Stimulated activated CD8-positive, alpha-beta memory T cell treated with anti-CD3 and anti-CD28 coated beads, Interleukin-12 subunit alpha, Interleukin-12 subunit beta, amount 100 ng/mL, for 1 hour (primary cell): ENCODE results near the gene GNA14.
"Not testable (repeated sequence)": the region's sequence is repeated elsewhere in the genome, so short reads cannot be mapped to it uniquely, and the experiment has no call there.

Source experiments
- DNase-seq: peaks from one replicate; pipeline ENCODE4 v3.0.0-alpha.2; 2020; ENCODE audit warnings: low read depth

Gene GNA14

DNA sequence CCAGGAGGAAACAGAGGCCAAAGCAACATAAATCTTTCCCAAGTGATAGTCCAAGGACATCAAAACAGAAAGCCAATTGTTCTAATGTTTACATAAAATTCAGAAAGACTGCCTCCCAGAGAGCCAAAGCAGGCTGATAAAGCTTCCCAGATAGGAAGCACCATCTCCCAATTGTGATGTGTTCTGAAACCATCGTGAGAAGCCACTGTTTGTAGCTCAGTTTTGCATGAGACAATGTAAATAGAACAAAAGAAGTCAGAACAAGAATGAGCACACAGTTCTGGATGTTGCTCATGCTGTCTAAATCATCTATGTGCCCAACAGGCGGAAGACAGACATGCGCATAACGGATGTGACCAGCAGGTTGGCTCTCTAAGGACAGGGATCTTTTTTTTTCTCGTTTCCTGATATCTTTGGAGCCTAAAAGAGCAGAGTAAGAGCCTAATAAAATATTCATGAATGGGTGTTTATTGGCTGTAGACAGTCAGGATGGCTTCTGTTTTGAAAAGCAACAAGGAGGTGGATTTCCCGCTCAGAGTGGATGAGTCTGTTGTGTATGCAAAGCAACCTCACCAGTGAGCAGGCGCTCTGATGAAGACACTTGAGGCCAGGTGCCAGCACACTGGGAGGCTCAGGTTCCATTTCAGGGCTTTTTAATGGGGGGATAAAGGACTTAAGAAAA, 113.6 kb downstream of the GNA14 start:
- DNase-seq: no peak

DNA sequence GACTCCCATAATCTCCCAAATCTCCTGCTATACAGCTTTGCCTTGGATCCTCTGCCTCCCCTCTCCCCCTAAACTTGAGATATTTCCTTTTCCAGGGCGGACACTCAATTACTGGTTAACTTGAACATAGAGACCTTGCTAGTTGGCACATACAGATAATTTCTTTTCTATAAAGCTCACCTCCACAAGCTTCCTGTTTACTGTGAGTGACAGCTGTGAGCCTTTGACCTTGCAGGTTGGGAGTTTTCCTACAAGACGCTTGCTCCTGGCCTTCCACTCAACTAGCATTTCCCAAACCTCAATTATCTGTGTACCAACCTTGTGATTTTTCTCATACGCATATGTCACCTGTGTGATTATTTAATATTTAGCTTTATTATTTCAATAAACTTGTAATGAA, 114.5 kb downstream of the GNA14 start:
- no peak for DNase-seq

DNA sequence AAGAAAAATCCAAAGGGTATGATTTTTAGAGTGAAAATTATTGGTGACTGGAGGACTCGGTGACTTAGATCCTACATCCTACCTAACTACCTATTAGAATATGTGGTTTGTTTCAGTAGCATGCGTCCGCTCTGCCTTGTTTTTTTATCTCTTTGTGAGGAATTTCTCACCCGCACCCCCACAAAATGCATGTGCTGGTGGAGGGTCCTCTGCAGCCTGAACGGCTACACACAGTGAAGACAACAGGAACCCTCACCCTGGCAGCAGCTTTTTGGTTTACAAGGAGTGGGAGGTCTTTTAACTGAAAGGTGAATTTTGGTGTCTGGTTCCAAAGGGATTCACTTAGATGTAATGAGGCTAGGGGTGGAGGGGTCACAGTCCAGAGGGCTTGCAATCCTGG, 115.5 kb downstream of the GNA14 start:
- DNase-seq: no peak

DNA sequence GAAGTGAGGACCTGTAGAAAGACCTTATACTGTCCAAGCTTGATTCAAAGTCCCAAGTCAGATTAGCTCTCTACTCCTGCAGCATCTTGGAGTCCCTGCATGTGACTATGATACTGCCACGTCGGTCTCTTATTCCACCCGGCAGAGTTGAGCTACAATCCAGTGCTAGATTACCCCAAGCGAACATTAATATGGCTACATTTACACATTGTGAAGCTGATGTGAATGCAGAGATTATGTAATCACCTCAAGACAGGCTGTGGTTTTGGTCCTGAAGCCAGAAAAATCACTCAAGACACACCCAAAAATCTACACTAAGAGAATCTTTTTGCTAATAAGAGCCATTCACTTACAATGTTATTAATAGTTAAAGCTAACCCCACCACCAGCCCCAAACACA, 116.7 kb downstream of the GNA14 start:
- no peak for DNase-seq

DNA sequence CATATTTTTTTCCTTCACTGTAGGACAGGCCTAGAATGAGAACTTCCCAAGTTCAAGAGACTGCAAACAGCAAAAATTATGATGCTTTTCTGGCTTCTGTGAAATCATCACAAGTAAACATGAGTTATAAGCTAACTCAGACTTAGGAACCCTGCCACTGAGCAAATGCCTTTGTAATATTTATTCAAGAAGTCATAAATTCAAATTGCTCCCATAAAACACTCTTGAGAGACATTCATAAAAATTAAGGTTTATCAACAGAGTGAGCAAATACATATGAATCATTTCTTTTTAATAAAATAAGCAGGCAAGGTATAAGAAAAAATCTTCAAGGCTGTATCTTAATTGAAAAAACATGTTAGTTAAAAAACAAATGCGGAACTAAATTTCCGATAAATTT, 124.2 kb downstream of the GNA14 start:
- no peak for DNase-seq

DNA sequence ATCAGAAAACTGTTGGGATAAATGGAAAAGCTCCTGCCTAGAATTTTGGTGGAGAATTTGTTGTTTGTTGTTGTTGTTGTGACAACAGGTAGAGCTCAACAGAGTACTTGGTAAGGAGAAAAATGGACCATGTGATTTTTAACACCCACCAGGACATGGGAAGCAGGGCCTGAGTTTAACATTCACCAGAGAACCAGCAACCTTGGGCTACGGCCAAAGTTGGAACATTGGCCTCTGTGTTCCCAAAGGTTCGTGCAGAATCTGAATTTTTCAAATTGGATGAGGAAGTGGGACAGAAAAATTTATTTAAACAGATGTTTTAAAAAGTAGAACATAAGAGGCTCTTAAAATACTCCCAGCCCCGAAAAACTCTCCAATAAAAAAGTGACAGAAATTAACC, 127.0 kb downstream of the GNA14 start:
- no peak for DNase-seq

DNA sequence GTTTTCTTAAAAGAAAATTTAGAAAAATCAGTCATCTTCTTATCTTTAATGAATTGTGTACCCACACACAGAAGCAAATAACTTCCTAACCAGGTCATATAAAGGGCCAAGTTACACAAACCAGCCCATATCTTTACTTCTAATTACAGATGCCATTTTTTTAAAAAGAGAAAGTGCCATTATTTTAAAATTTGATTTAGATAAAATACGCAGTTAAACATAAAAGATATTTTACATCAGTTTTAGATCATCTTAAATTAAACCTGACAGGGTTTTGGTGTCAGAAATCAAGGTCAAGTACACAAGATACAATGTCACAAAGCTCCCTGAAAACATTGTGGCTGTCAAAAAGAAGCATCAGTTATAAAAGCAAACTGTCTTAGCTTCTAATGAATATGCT, 129.4 kb downstream of the GNA14 start:
- no peak for DNase-seq

DNA sequence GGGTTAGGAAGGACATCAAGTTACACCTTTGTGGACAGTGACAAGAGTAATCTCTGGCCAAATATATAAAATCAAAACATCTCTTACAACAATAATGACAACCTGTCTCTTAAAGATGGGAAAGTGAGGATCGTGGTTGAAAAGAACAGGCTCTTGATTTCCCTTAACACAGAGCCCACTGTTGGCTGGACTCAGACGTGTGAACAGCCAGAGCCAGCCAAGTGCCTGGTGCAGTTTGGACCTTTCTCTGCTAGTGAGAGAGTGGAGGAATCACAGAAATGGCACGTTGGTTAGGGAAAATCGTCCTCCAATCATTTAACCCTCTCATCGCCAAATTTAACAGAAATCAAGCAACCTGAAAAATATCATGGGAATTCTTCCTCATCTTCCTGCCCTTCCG, 131.3 kb downstream of the GNA14 start:
- no peak for DNase-seq

DNA sequence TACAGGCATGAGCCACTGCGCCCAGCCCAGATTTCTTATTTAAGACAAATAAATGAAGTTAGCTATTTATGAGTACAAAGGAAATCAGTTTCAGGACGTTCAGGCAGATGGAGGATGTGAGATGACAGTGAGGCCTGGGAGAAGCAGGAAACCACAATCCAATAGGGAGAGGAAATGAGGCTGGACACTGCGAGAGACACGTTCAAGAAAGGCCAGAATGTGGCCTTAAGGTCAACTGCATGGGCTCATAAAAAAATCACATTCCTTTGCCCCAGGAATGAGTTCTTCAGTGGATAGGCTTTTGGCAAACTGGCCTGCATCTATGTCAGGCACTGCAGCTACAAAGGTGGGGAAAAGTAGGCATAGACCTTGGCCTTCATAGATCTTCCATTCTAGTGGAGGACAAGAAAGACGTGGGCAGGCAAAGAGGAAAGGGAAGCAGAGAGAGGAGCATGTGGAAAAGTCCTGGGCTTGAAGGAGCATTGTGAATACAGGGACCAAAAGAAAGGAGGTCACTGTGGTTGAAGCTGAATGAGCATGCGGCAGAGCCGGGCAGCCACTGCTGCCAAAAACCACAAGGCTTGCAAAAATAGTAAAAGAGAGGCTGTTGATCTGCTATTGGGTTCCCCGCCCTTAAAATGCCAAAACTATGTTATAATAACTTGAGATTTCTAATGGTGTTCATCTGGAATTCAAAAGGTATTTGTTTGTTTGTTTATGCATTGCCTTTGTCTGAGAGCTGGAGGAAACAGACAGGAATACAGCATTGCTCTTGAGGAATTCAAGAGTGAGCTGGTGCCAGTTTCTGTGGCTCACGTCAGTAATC, 133.0 kb downstream of the GNA14 start:
- no peak for DNase-seq

DNA sequence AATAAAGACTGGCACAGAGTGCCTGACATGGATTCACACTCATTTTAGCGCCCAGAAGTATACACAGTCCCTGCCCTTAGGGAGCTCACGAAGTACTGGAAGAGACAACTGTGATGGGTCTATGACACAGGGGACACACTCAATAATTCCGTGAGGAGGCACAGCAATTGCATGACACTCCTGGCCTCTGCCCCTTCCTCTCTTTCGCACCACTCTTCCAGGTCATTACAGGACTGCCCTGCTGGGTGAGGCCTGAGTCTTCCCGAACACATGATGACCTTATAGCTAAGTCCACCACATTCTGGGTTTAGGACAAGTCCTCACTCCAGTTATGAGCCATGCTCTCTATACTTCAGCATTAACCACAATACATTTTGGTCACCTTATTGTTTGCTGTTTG, 134.7 kb downstream of the GNA14 start:
- DNase-seq: no peak

DNA sequence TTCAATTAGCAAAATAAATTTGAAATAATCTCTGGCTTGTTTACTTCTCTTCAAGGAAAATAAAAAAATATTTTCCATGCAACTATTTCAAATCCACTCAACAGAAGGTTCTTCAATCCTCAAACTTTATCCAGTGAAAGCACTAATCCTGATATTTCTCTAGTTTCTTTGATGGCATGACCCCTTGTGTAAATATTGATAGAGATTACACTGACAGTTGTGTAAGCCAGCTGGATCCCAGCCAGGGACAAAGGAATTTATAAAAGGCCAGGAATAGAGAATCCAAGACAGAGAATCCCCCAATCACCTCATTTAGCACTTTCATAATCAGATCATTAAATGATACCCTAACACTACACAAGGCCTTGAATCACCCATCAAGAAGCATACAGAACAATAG, 135.2 kb downstream of the GNA14 start:
- no peak for DNase-seq

DNA sequence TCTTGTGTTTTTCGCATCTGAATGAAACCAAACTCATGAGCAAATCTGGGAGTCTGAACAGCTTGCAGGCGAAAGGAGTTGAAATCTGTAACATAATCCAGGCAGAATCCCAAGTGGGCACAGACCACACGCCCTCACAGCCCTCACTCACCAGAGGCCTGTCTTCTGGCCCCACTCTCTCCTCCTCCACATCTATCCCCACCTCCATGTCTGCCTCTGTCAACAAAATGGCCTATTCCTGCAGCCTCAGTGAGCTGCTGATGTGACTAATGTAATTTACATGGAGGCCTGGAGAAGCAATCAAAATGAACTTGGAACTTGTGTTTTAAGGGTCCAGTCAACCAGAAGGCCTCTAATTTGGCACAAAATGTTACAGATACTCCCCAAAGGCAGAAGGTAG, 136.6 kb downstream of the GNA14 start:
- no peak for DNase-seq

DNA sequence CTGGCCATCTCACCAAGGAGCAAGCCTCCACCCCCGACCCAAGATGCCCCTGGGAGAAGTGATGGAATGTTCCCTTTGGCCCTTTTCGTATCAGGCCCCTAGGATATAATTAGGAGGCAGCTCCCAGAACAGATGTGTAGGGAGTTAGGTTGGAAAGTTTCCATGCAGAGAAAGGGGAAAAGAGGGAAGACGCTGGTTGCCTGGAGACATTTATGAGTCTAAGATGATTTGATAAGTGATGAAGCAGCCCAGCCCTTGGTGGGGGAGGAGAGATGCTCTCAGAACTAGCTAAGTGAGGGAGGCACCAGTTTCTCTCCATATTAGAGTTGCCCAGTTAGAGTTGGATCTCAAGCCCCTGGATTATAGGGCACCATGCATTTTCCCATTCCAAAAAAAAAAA, 137.5 kb downstream of the GNA14 start:
- DNase-seq: no peak

DNA sequence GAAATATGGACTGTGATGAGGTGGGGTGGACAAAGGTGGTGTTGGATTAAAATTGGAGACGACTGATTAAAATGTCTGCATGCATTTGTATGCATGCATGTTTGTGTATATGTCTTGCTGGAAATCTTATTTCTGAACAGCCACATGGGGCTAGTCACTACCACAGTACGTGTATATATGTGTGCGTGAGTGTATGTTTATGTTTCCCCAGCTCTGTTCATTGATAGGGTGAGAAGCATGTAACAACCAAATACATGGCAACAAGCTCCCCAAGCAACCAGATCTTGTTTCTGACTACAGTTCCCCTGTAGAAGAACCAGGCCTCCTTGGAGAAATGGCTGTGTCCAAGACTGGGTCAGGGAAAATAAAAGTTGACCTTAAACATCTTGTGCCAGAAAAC, 139.7 kb downstream of the GNA14 start:
- DNase-seq: no peak

DNA sequence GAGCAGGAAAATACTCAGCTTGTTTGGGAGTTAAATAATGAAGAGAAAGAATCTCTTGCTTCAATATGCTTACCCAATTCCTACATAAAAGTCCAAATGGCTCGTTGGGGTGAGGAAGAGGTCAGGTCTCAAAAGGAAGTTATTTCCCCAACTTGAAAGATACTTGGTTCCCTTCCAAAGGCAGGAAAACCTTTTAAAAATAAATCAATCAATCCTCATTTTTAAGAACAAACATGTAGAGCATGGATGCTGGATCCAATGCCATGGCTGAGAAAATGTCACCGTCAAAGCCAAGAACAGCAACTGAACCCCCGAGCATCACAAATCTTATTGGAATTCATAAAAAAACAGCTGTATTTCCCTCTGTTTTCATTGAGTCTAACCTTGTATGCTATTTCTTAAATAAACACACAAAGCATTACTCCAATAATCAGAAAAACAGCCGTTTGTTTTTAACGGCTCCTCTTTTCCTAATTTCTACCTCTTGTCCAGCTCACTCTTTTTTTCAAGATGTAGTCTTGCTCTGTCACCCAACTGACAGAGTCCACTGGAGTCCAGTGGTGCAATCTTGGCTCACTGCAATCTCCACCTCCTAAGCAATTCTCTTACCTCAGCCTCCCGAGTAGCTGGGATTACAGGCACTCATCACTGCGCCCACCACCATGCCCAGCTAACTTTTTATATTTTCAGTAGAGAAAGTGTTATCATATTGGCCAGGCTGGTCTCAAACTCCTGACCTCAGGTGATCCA, 140.7 kb downstream of the GNA14 start:
- no peak for DNase-seq

DNA sequence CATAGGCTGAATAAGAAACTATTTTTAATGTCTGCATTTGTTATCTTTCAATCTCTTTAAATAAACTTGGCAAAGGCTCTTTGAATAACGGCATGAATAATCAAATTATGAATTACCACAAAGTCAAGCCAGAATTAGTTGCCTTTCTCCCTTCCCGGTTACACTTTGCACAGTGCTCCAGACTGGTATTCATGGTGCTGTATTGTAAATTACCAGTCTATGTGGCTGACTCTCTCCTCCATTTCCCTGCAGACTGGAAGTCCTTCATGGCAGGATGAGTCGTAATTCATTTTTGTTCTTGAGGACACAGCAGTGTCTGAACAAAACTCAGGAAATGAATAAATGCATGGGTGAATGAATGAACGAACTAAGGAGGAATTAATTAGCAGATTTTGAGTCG, 142.9 kb downstream of the GNA14 start:
- no peak for DNase-seq

DNA sequence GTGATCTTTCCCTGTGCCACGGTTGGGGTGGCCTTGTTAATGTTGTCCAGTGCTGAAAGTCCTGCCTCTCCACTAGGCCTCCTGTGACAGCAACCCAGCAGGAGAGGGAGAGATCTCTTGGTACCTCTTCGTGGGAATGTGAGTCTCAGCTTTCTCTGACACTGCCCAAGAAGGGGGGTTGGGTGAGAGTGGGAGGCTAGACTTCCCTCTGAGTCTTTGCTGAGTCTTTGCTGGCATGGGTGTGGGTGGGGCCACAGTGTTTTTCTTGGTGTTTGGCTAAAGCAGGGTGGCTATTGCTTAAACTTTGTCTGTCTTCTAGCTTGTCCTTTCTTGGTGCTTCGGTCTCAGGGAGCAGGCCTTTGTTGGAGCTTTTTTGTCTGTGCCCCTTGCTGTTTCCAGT, 145.6 kb downstream of the GNA14 start:
- DNase-seq: no peak

DNA sequence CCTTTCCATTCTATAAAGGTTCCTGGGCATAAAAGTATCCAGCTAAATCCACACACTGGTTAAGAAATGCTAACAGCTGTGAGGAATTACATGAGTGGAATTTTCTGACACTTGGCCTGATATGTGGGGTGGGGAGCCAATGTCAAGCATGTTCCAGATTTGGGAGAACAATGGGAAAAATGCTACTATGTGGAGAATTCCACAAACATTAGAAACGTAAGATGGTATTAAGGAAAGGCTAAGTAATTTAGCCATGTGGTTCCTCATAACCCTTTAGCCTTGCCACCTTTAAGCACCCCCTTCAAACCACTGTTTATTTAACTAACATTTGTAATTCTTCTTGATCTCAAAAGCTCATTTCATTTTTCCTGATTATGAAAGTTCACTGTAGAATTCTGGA, 149.2 kb downstream of the GNA14 start:
- no peak for DNase-seq

DNA sequence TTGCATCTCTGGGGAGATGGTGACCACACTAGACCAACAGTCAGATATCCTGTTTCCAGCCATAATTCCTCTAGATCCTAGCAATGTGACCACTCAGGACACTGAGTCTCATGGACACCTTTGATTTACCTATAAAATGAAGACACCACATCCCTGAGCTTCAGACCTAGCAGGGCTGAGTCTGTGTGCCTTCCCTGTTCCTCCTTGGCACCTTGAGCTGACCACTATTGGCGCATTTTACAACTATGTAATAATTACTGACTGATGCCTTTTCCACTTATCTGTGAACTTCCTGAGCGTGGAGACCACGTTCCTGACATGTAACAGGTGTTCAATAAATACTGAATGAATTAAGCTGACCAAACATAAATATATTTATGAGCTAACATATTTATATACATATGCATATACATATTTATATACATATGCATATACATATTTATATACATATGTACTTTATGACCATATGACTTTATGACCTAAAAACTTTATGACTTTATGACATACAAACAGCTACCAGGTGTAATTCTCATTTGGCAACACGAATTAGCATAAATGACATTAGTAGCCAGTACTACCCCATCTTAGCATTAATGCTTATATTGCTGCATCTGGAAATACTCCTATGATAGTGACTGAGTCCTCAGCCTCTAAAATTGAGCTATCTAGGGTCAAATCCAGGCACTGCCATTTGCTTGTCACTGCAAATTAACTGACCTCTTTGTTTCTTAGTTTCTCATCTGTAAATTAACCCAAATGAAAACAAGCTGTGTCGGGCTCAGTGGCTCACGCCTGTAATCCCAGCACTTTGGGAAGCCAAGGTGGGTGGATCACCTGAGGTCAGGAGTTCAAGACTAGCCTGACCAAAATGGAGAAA, 150.6 kb downstream of the GNA14 start:
- DNase-seq: no peak

DNA sequence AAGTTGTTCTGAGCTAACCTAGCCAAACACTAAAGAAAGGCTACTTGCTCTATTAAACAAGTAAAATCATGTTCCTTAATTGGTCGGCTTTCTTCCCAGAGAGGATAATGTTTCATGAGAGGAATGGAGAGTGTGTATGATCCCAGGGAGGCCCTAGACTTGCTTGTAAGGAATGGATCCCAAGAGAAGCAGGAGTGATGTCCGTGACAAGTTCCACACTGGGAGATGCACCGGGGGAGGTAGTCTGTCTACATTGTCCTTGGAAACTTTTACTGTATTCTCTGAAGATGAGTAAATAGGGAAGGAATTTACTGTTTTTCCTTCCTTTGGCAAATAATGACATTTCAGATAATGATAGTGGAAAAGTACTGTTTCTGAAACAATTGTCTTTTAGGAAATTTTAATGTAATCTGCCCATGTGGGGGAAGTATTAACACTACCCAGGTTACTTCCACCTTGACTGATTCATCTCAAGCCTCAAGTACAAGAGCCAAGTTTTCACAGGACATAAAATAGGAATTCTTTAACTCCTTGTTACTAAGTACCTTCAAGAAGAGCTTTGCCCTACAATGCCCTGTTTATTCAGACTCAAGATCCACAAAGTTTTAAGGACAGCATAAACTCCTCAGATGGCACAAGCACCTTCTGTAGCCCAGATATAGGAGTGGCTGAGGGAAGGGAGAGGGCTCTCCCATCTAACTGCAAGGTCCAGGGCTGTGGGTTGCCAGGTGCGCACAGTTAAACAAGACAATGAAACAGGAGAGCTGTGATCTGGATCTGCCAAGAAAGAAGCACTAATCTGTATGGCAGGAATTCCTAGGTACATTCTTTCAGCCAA, 152.1 kb downstream of the GNA14 start:
- DNase-seq: no peak

DNA sequence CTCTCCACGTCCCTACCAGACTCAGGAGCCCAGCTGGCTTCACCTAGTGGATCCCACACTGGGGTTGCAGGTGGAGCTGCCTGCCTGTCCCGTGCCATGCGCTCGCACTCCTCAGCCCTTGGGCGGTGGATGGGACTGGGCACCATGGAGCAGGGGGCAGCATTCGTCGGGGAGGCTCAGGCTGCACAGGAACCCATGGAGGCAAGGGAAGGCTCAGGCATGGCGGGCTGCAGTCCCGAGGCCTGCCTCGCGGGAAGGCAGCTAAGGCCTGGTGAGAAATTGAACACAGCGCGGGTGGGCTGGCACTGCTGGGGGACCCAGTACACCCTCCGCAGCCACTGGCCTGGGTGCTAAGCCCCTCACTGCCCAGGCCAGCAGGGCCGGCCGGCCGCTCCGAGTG, 157.8 kb downstream of the GNA14 start:
- DNase-seq: not testable (repeated sequence)
